K562 (cell line): ENCODE measurements around the gene MLXIPL. TPM values are rescaled to one million over a fixed set of nuclear protein-coding genes. Genes with fewer than 3 reads are reported as not detected.

Source experiments
- ATAC-seq: fragments of 200-7000 bp; cut with Tn5 transposase; 3 replicates; pipeline ENCODE4 v1.9.1; 2020; ENCODE audit warnings: moderate library complexity
- BruUV-seq: library from RNA; stranded (reverse); fragments of 400-500 nt; replicated peaks from 2 replicates; lab custom pipeline; 2021; lab: Mats Ljungman, UMichigan
- CTCF ChIA-PET: fragments of 300-600 bp; formaldehyde crosslinking; extraction: SDS; loops from one replicate; lab custom pipeline; 2021; ENCODE audit warnings: low intra/inter-chr PET ratio; lab: Yijun Ruan, JAX
- POLR2A ChIA-PET: fragments of 300-600, 350-650 bp; sonication (Branson Sonifier 250); formaldehyde crosslinking; extraction: SDS; loops from one replicate; lab custom pipeline; 2021; ENCODE audit warnings: antibody characterized with exemption, inconsistent platforms; lab: Yijun Ruan, JAX
- DNase-seq, 4 experiments: peaks; one replicate each; pipeline versions ENCODE4 v3.0.0 to v3.0.0-alpha.2; 2011 to 2018; ENCODE audit warnings: low spot score in 3 of 4, mixed read lengths in 3 of 4; ENCODE audit errors: extremely low read depth in 1 of 4
- FAIRE-seq: peaks from 2 replicates; lab custom pipeline; 2011; peaks lifted over from hg19 to GRCh38; lab: Jason Lieb, UNC
- H2AFZ ChIP-seq: 2 replicates; pipeline ENCODE4 v1.6.0; 2011; ENCODE audit warnings: low read depth, low read length, control low read depth, inconsistent platforms
- H3K27ac ChIP-seq: fragments of 200-600 bp; 3 replicates; pipeline ENCODE4 v1.8.0; 2011; ENCODE audit warnings: low read depth, mild to moderate bottlenecking, control low read depth, inconsistent platforms, low read length, moderate library complexity, mixed read lengths; ENCODE audit errors: extremely low read depth
- H3K27me3 ChIP-seq, 2 experiments: fragments of 300-600 bp in 1 of 2; 2 replicates in 1 of 2; 3 replicates in 1 of 2; pipeline versions ENCODE4 v1.6.0 to v1.8.0; 2011; ENCODE audit warnings: inconsistent platforms in 2 of 2, low read length in 2 of 2, mild to moderate bottlenecking in 1 of 2, mixed read lengths in 1 of 2, moderate library complexity in 1 of 2; ENCODE audit not compliant: control insufficient read depth in 2 of 2, insufficient read depth in 2 of 2
- H3K36me3 ChIP-seq: fragments of 300-600 bp; 3 replicates; pipeline ENCODE4 v1.8.0; 2011; ENCODE audit warnings: mild to moderate bottlenecking, low read length, inconsistent platforms; ENCODE audit not compliant: control insufficient read depth, insufficient read depth
- H3K4me1 ChIP-seq, 2 experiments: fragments of 200-600 bp in 1 of 2; replicated peaks in 1 of 2; 2 replicates in 1 of 2; 3 replicates in 1 of 2; pipeline versions ENCODE4 v1.5.1 to v1.8.0; 2011; ENCODE audit warnings: inconsistent platforms in 2 of 2, low read length in 2 of 2, mild to moderate bottlenecking in 1 of 2, mixed read lengths in 1 of 2, moderate library complexity in 1 of 2; ENCODE audit not compliant: control insufficient read depth in 2 of 2, insufficient read depth in 2 of 2
- H3K4me2 ChIP-seq: 2 replicates; pipeline ENCODE4 v1.6.1; 2011; ENCODE audit warnings: low read length, control low read depth, inconsistent platforms, mixed read lengths; ENCODE audit not compliant: insufficient read depth
- H3K4me3 ChIP-seq: fragments of 200-600 bp; sonication (generic), shearing (Covaris generic); 2 replicates; pipeline ENCODE4 v1.5.1; 2016; ENCODE audit warnings: control low read depth, inconsistent platforms
- H3K79me2 ChIP-seq: fragments of 200-600 bp; 3 replicates; pipeline ENCODE4 v1.8.0; 2011; ENCODE audit warnings: low read length, inconsistent platforms; ENCODE audit not compliant: control insufficient read depth, insufficient read depth
- H3K9ac ChIP-seq, 2 experiments: 2 replicates each; pipeline versions ENCODE4 v1.6.0 to v1.6.1; 2011; ENCODE audit warnings: low read depth in 2 of 2, low read length in 2 of 2, control low read depth in 1 of 2, inconsistent platforms in 1 of 2, mild to moderate bottlenecking in 1 of 2, mixed read lengths in 1 of 2; ENCODE audit not compliant: insufficient read depth in 1 of 2
- H3K9me1 ChIP-seq: one replicate; pipeline ENCODE4 v1.6.0; 2011; ENCODE audit warnings: inconsistent platforms, mild to moderate bottlenecking, low read length, moderate library complexity; ENCODE audit not compliant: control insufficient read depth, insufficient read depth
- H3K9me3 ChIP-seq: replicated peaks from 2 replicates; pipeline ENCODE4 v1.5.1; 2011; ENCODE audit warnings: low read depth, low read length, inconsistent platforms; ENCODE audit not compliant: control insufficient read depth, insufficient read depth
- H4K20me1 ChIP-seq: replicated peaks from 2 replicates; pipeline ENCODE4 v1.6.1; 2011; ENCODE audit warnings: low read length, inconsistent platforms, mixed read lengths; ENCODE audit not compliant: control insufficient read depth, insufficient read depth
- CEBPB ChIP-seq: fragments of 450-650 bp; IDR thresholded peaks from 2 replicates; pipeline ENCODE4 v1.6.1; 2016; ENCODE audit warnings: missing genetic modification characterization, missing compliant biosample characterization
- CTCF ChIP-seq, 3 experiments: IDR thresholded peaks in 2 of 3; conservative IDR thresholded peaks in 1 of 3; 2 replicates each; pipeline ENCODE4 v1.5.1; 2011 to 2012; ENCODE audit warnings: low read length in 3 of 3, mild to moderate bottlenecking in 3 of 3, control low read depth in 2 of 3, improper control_type of control experiment in 1 of 3, inconsistent platforms in 1 of 3, low read depth in 1 of 3, mixed read lengths in 1 of 3, moderate library complexity in 1 of 3; ENCODE audit not compliant: insufficient read depth in 2 of 3
- DPF2 ChIP-seq: fragments of 450-650 bp; IDR thresholded peaks from 2 replicates; pipeline ENCODE4 v1.6.1; 2016
- EZH2 ChIP-seq: IDR thresholded peaks from 2 replicates; pipeline ENCODE4 v1.6.1; 2012; ENCODE audit warnings: low read depth, mild to moderate bottlenecking, inconsistent platforms, low read length, borderline replicate concordance
- FOS ChIP-seq: IDR thresholded peaks from 3 replicates; pipeline ENCODE4 v1.6.1; 2011; ENCODE audit not compliant: insufficient read length; ENCODE audit errors: extremely low read depth
- HNRNPL ChIP-seq: fragments of 200-400 bp; formaldehyde crosslinking; IDR thresholded peaks from 2 replicates; pipeline ENCODE4 v1.6.1; 2017; ENCODE audit warnings: low read depth, mild to moderate bottlenecking, low read length
- MTA3 ChIP-seq: fragments of 450-650 bp; formaldehyde crosslinking; IDR thresholded peaks from 2 replicates; pipeline ENCODE4 v1.6.1; 2017; ENCODE audit warnings: mild to moderate bottlenecking, borderline replicate concordance
- PHB2 ChIP-seq: fragments of 450-650 bp; IDR thresholded peaks from 2 replicates; pipeline ENCODE4 v1.6.1; 2017; ENCODE audit warnings: low read depth
- RAD21 ChIP-seq, 2 experiments: fragments of 250-450 bp in 1 of 2; fragments of 450-650 bp in 1 of 2; sonication (Bioruptor Pico) in 1 of 2; formaldehyde crosslinking in 1 of 2; IDR thresholded peaks in 1 of 2; conservative IDR thresholded peaks in 1 of 2; 2 replicates each; pipeline versions ENCODE4 v1.4.0 to v1.8.0; 2020 to 2022; ENCODE audit warnings: mild to moderate bottlenecking in 2 of 2, moderate library complexity in 1 of 2
- RB1 ChIP-seq: fragments of 450-650 bp; IDR thresholded peaks from 2 replicates; pipeline ENCODE4 v1.6.1; 2017; ENCODE audit warnings: low read depth, mild to moderate bottlenecking
- RBM39 ChIP-seq: fragments of 200-400 bp; formaldehyde crosslinking; optimal IDR thresholded peaks from 2 replicates; pipeline ENCODE3; 2018; ENCODE audit warnings: low read depth, low read length
- SMARCB1 ChIP-seq: IDR thresholded peaks from 2 replicates; pipeline ENCODE4 v1.6.1; 2011; ENCODE audit warnings: improper control_type of control experiment, low read depth; ENCODE audit not compliant: insufficient read length
- SNIP1 ChIP-seq: fragments of 450-650 bp; IDR thresholded peaks from 2 replicates; pipeline ENCODE4 v1.7.1; 2017; ENCODE audit warnings: low read depth, mild to moderate bottlenecking
- STAT5A ChIP-seq: IDR thresholded peaks from 2 replicates; pipeline ENCODE4 v1.6.1; 2012; ENCODE audit warnings: low read length, inconsistent platforms, borderline replicate concordance
- TAF15 ChIP-seq: fragments of 200-400 bp; formaldehyde crosslinking; IDR thresholded peaks from 2 replicates; pipeline ENCODE4 v1.6.1; 2017; ENCODE audit warnings: mild to moderate bottlenecking, low read depth, low read length, moderate library complexity
- YBX1 ChIP-seq: fragments of 450-650 bp; IDR thresholded peaks from 2 replicates; pipeline ENCODE4 v1.7.1; 2016; ENCODE audit warnings: mild to moderate bottlenecking
- ZNF77 ChIP-seq: fragments of 250-450 bp; sonication (Bioruptor Pico); IDR thresholded peaks from 2 replicates; pipeline ENCODE4 v1.5.0; 2020
- WGBS: fragments of 100-300 bp; shearing (Covaris generic); methylation state at CpG from one replicate; pipeline ENCODE4 v1.1.6; 2016; ENCODE audit warnings: low coverage, mixed read lengths; ENCODE audit not compliant: insufficient coverage; ENCODE audit errors: missing lambda C conversion rate; 5-methylcytosine and 5-hydroxymethylcytosine counted together
- in situ Hi-C: fragments of 300-500 bp; cut with MboI; formaldehyde crosslinking; loops from 4 replicates; pipeline ENCODE4 v1.15.0; 2018; ENCODE audit warnings: inconsistent platforms, mixed read lengths
- intact Hi-C: fragments of 100-400 bp; cut with micrococcal nuclease; formaldehyde crosslinking; loops from 2 replicates; pipeline ENCODE4 v1.14.2; 2022
- polyA plus RNA-seq, 8 experiments: library from polyadenylated mRNA; depleted of rRNA in 4 of 8; stranded (reverse) in 5 of 8; unstranded in 3 of 8; fragments of >200 nt; fragmentation: Nextera tagmentation in 2 of 8; fragmentation: Illumina TruSeq in 1 of 8; extraction: Ambion mirVana in 2 of 8; extraction: Trizol in 1 of 8; gene quantifications; 2 replicates each; pipeline versions ENCODE4 v1.2.1 to v1.2.3, GENCODE V29; 2011 to 2014; ENCODE audit warnings: inconsistent platforms in 1 of 8, missing spikeins in 1 of 8
- total RNA-seq, 7 experiments: library from RNA; depleted of rRNA in 6 of 7; stranded (reverse); fragments of >200 nt in 6 of 7; fragmentation: Illumina TruSeq in 2 of 7; extraction: Trizol in 2 of 7; gene quantifications; 2 replicates each; pipeline versions ENCODE4 v1.2.1 to v1.2.3, GENCODE V29; 2011 to 2021; ENCODE audit warnings: low replicate concordance in 1 of 7
- TF ChIP-seq, protein P1 (sequence below): fragments of 450-650 bp; conservative IDR thresholded peaks from 2 replicates; pipeline ENCODE4 v1.6.1; 2016; ENCODE audit warnings: missing genetic modification characterization, low read depth, mild to moderate bottlenecking, control low read depth, missing compliant biosample characterization

MLXIPL gene
- total and polyA plus RNA-seq, 9 of the 15 experiments (the other 6 are each of a cell fraction or from before 2014, with no cell fraction given): 0.11 to 18.4 (median 1.4) TPM

GRCh38 chr7:73647725-73648592, 23.6 kb upstream of the MLXIPL start:
- 3% methylated on average over 48 of the region's 62 CpGs for WGBS
- no peaks in the 10 kb centered on the region for H3K9me1 ChIP-seq
- BruUV-seq: no TSS peak
- POLR2A ChIA-PET: interaction anchor here (0.8 kb wide), 1 partner anchor 17 kb away, joined by 4 read pairs; no protein-coding TSS in a partner anchor
- H3K9ac ChIP-seq: peak overlapping the region in 1 of 2 experiments; percentile 65; a peak in 2 of 4 replicates
- H3K79me2 ChIP-seq: no peaks in the 10 kb centered on the region
- peak overlapping the region; percentile 20 for H3K4me2 ChIP-seq
- CTCF ChIA-PET: interaction anchor here (2.4 kb wide), 1 partner anchor 78 kb away, joined by 13 read pairs; no protein-coding TSS in a partner anchor
- H3K27ac ChIP-seq: no peak overlapping the region
- FAIRE-seq: no peak
- H4K20me1 ChIP-seq: 0 out of 2 replicates have a peak, but pooled peaks cover 3% of the 10 kb centered on the region
- H3K4me3 ChIP-seq: peak overlapping the region; percentile 31
- 0 out of 2 replicates have a peak overlapping the region, but pooled peaks have one; percentile 4 for H2AFZ ChIP-seq
- in situ Hi-C loops: no loop called here
- H3K9me3 ChIP-seq: no peaks in the 10 kb centered on the region; the same call in 1 of the 2 replicates
- intact Hi-C loops: no loop called here
- H3K27me3 ChIP-seq: peaks cover 34 to 77% of the 10 kb centered on the region in 2 experiments
- peak; percentile 78 for ATAC-seq
- H3K36me3 ChIP-seq: no peaks in the 10 kb centered on the region
- DNase-seq: peak in 2 of 4 experiments; percentile 80 to 83
- H3K4me1 ChIP-seq: peaks cover 0 to 14% of the 10 kb centered on the region in 2 experiments; a peak in 2 of 5 replicates
- TF ChIP-seq MTA3 (no peak), YBX1 (no peak), STAT5A (no peak), FOS (no peak), CTCF (IDR thresholded peaks at IDR 0.05 in 2 of 3, conservative IDR thresholded peaks at IDR 0.05 in 1 of 3; ENCODE audit: insufficient read depth in 2 of 3, low read depth in 1 of 3, low read length in 3 of 3) (peak in 2 of 3 experiments; percentile 32 to 48; a peak in 3 of 6 replicates), TAF15 (no peak), HNRNPL (peak; percentile 61), RBM39 (peak; percentile 79), DPF2 (0 out of 2 replicates have a peak, but pooled peaks have one; percentile 12), PHB2 (peak; percentile 47; the same call in 1 of the 2 replicates), RAD21 (CRISPR knock-in tag; conservative IDR thresholded peaks at IDR 0.05 in 1 of 2, IDR thresholded peaks at IDR 0.05 in 1 of 2) (peak in 1 of 2 experiments; percentile 30; a peak in 2 of 4 replicates), CEBPB (tag) (no peak), ZNF77 (CRISPR knock-in tag) (no peak), RB1 (peak; percentile 46; the same call in 1 of the 2 replicates), SMARCB1 (no peak), SNIP1 (no peak), EZH2 (no peak)
- TF ChIP-seq, protein P1, sequence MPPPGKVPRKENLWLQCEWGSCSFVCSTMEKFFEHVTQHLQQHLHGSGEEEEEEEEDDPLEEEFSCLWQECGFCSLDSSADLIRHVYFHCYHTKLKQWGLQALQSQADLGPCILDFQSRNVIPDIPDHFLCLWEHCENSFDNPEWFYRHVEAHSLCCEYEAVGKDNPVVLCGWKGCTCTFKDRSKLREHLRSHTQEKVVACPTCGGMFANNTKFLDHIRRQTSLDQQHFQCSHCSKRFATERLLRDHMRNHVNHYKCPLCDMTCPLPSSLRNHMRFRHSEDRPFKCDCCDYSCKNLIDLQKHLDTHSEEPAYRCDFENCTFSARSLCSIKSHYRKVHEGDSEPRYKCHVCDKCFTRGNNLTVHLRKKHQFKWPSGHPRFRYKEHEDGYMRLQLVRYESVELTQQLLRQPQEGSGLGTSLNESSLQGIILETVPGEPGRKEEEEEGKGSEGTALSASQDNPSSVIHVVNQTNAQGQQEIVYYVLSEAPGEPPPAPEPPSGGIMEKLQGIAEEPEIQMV: 0 out of 2 replicates have a peak, but pooled peaks have one; percentile 52
